CD4-positive, alpha-beta T cell treated with Interleukin-2 at 100 ng/mL for 4 hours (primary cell): ENCODE results near the gene CLCNKB.
"Not testable (repeated sequence)": the region's sequence is repeated elsewhere in the genome, so short reads cannot be mapped to it uniquely, and the experiment has no call there.

Experiments used
- DNase-seq: peaks from one replicate; pipeline ENCODE4 v3.0.0-alpha.2; 2020; ENCODE audit warnings: low spot score

Gene CLCNKB

DNA sequence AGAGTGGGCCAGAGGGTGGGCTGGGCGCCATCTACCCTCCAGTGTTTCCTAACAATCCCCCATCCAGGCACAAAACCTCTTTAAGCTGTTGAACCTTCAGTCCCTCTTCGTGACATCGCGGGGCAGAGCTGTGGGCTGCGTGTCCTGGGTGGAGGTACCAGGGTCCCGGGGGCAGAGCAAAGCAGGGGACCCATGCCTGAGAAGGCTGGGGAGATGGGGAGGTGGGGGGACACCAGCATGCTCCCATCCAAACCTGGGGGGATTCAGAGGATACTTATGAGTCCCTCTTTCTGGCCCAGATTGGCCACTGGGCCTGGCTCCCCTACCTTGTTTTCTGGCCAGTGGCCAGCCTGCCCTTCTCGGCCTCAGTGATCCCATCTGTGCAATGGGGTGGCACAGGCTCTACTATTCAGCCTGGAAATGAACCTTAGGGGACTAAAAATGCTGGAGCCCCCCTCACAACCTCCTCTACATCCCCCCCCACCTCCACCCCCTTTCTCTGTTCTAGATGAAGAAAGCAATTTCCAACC is 10.4 kb upstream of the CLCNKB start:
- DNase-seq, result not testable (repeated sequence)

DNA sequence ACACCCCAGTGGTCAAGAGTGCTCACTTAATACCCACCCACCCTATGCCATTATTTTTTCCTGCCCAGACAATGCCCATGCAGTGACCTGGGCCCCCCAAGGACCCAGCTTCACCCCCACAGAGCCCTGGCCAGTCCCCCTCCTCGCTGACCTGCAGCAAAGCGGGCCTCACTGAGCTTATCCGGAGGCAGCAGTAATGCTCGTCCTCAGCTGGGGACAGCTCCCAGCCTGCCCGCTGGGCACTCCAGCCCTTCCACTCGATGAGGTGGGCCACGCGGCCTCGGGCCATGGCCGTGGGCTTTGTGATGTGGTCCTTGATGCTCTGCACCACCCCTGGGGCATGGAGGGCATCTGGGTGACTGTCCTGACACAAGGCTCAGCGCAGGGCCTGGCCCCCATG is 7.1 kb upstream of the CLCNKB start:
- not testable (repeated sequence) for DNase-seq

GRCh38 chr1:16038620-16038912 is 5.0 kb upstream of the CLCNKB start:
- no peak for DNase-seq

DNA sequence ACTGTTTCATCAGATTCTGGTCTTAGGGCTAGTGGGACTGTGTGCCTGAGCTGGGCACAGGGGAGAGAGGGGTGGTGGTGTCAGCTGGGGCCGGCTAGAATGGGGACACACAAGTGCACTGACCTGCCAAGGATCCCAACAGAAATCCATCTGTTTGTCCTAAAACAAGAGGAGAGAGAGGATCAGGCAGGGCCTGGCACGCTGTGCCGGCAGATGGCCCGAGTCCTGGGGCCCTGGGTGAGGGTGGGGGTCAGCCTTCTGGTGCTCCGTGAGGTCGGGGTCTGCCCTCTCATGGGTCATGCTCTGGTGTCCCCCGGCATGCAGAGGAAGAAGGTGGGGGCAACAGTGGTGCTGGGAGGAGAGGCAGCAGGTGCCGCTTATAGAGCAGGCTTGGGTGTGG is 3.7 kb upstream of the CLCNKB start:
- DNase-seq, result not testable (repeated sequence)

GRCh38 chr1:16041200-16041599 is 2.4 kb upstream of the CLCNKB start:
- no peak for DNase-seq

- no peak for DNase-seq
Measured at GRCh38 chr1:16042096-16042495, 1.5 kb upstream of the CLCNKB start.

GRCh38 chr1:16042654-16043053 is 928 bp upstream of the CLCNKB start:
- not testable (repeated sequence) for DNase-seq

GRCh38 chr1:16043950-16044349 is 368 bp downstream of the CLCNKB start:
- no peak for DNase-seq

DNA sequence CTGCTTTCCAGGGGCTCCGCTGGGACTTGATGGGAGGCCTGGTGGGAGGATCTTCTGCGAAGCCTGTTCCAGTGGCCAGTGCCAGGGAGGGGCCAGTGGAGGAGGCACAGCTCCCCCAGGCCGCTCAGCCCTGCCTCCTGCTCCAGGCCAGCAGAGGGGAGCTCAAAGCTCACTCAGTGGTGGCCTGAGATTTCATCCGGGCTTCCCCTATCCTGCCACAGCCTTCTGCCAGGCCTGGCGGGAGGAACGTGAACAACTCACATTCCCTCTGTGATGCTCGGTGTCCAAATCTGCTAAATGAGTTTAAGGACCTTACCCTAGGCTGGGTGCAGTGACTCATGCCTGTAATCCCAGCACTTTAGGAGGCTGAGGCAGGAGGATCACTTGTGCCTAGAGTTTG is 3.3 kb downstream of the CLCNKB start:
- no peak for DNase-seq

DNA sequence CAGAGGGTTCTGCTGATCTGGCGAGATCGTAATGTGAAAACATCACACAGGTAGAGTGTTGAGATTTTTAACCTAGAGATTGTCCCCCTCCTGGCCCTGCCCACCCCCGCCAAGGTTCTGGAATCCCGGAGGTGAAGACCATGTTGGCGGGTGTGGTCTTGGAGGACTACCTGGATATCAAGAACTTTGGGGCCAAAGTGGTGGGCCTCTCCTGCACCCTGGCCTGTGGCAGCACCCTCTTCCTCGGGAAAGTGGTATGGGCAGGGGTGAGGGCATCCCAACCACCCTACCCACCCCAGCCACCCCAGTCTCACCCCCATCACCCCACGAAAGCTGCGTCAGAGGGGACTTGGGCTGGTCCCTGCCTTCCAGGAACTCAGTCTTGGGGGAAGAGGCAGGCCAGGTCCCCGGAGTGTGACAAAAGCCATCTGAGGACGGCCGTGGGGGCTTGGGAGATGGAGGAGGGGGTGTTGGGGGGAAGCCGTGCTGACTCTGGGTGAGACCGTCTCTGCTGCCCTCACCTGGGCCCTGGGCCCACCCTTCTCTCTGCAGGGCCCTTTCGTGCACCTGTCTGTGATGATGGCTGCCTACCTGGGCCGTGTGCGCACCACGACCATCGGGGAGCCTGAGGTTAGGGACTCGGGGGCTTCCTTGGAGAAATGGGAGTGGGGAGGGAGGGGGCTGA is 4.4 kb downstream of the CLCNKB start:
- DNase-seq, result no peak

DNA sequence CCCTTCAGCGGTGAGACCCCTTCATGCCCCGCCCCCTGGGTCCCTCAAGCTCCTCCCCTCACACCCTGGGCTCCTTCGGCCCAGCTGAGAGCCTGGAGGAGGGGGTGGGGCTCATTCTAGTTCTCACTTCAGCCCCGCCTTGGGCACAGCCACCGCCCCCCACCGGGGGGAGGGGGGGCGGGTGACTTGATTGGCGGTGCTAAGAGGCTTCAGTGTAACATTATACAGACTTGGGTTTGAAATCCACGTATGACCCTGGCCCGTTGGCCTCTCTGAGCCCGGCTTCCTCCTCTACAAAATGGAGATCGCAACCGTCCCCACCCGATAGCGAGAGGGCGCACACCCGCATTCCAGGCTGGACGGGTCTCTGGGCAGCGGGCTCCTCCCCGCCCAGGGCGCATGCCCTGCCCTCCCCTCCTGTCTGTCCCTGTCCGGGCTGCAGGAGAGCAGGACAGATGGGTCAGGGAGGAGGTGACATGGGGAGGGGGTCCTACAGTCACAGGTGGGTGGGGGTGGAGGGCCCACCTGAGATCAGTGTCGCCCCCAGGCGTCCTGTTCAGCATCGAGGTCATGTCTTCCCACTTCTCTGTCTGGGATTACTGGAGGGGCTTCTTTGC is 5.1 kb downstream of the CLCNKB start:
- DNase-seq, result peak; percentile 30

- DNase-seq, result no peak
Measured at GRCh38 chr1:16050328-16050727, 6.7 kb downstream of the CLCNKB start.

GRCh38 chr1:16051039-16051438 is 7.5 kb downstream of the CLCNKB start:
- DNase-seq, result no peak

DNA sequence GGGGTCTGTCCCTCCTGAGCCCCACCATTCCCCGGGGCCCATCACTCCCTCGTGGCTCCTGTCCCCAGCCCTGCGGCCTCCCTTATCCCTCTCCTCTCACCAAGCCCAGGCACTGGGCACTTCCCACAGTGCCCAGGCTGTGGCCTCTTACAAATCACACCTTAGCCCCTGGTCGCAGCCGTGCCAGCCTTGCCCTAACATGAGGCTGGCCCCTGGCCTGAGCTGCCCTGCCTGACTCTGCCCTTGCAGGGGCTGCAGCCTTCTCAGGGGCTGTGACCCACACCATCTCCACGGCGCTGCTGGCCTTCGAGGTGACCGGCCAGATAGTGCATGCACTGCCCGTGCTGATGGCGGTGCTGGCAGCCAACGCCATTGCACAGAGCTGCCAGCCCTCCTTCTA is 8.4 kb downstream of the CLCNKB start:
- not testable (repeated sequence) for DNase-seq

DNA sequence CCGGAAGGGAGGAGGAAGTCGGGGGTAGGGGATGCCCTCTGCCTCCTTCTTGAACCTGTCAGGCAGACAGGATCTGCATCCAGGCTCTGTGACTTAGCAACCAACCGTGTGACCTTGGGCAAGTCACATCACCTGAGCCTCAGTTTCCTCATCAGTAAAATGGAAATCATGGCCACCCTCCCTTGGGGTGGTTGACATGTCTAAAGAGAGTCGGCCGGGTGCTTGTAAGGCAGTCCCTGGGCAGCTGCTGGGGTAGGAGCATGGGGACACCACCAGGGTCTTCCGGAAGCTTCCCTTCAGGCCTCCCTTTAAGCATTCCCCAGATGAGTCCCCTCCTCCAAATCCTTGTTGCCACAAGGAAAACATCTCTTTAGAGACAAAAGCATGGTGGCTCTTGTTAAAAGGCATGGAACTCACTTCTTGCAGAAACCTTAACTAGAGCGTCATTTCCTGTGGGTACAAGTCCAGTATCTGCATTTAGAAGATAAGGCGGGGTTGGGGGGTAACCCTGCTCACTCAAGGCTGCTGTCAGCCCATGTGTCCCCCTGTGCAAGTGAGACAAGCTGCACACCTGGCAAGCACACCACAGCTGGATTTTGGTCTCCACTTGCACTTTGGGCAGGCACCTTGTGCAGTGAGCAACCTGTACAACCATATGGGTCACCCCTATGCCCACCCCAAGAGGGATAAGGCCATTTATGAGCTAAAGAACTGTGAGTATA is 10.4 kb downstream of the CLCNKB start:
- no peak for DNase-seq

- DNase-seq, result no peak
Measured at GRCh38 chr1:16054598-16055540, 11.3 kb downstream of the CLCNKB start.

- DNase-seq, result peak; percentile 84
Measured at GRCh38 chr1:16055613-16056520, 12.3 kb downstream of the CLCNKB start.

GRCh38 chr1:16056521-16056912 is 12.9 kb downstream of the CLCNKB start:
- not testable (repeated sequence) for DNase-seq

DNA sequence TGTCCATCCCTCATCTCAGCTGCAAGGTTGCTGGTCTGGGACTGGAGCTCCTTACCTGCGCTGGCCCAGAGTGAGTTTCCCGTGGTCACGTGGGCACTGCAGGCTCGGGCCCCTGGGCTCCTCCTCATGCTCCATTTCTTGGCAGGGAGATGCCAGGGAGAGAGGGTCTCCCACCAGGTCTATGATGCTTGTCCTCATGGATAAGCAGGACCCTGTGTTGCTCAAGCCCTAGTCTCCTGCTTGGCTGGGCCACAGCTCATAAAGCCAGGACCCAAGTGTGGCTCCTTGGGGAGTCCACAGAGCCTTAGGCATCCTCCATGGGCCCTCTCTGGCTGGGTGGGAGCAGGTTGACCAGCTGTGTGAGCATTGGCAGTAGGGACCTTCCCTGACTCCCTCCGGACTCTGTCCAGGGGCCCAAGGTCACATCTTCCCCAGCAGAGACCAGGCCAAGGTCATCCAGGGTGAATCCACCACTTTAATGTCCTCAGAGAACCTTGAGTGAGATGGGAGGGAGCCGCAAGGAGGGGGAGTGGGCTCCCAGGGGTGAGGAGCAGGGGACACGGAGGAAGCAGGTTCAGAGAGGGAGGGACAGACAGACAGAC is 13.8 kb downstream of the CLCNKB start:
- not testable (repeated sequence) for DNase-seq

DNA sequence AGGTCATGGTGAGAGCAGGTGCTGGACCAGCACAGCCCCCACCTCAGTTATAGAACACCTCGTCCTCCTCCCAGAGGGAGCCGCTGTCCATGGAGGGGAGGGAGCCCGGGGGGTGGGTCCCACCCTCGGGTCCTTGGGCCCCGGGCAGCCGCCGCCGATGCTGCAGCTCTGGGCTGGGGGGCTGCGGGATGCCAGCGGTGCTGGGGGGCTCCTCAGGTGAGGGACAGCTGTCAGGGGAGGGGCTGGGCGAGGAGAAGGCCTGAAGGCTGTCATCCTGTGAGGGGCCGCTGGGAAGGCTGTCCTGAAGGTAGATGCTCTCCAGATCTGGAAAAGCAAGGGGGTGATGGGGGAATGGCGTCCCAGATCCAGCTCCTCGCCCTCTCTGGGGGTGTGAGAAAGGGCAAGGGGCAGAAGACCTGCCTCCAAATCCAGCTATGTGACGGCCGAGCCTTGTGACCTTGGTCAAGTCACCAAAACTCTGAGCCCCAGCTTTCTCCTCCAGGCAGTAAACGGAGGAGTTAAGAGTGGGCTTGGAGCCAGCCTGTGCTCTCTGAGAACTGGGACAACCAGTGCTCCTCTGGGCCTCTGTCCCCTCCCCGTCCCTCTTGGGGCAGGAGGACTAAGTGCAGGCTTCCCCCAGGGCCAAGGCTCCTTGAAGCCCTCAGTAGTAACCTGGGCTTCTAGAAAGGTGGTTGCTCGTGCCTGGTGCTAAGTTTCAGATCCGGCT is 15.0 kb downstream of the CLCNKB start:
- not testable (repeated sequence) for DNase-seq
